ENCODE data around the gene PIGU. TPM values are rescaled to one million over a fixed set of nuclear protein-coding genes. Genes with fewer than 3 reads are reported as not detected.

Gene PIGU
- polyA plus RNA-seq, 1 donor from 2014 or later, result 35.8 TPM

- Histone ChIP-seq H3K27ac (ENCODE audit: low read length) (no peak overlapping the region), H4K20me1 (ENCODE audit: insufficient read depth) (no peaks in the 10 kb centered on the region), H3K9ac (ENCODE audit: low read length) (no peak overlapping the region), H3K4me2 (ENCODE audit: low read length) (no peak overlapping the region), H3K36me3 (ENCODE audit: insufficient read depth, low read length) (peaks cover 5% of the 10 kb centered on the region), H3K79me2 (replicated peaks; ENCODE audit: insufficient read depth, low read length) (no peaks in the 10 kb centered on the region), H2AFZ (ENCODE audit: low read depth, low read length) (no peak overlapping the region), H3K9me2 (ENCODE audit: insufficient read depth, low read length) (no peaks in the 10 kb centered on the region), H3K4me3 (ENCODE audit: low read length) (no peak overlapping the region), H3K9me3 (ENCODE audit: low read length) (no peaks in the 10 kb centered on the region), H3F3A (ENCODE audit: insufficient read depth, low read length, poor library complexity, severe bottlenecking) (no peaks in the 10 kb centered on the region), H3K27me3 (ENCODE audit: insufficient read depth, low read depth, low read length) (no peaks in the 10 kb centered on the region)
- no peak for TF ChIP-seq SMC3 (conservative IDR thresholded peaks at IDR 0.05; ENCODE audit: poor library complexity)
- TF ChIP-seq POLR2AphosphoS5 (IDR thresholded peaks at IDR 0.05), result no peak
- TF ChIP-seq TAF1 (IDR thresholded peaks at IDR 0.05; ENCODE audit: low read depth), result no peak
- no peak for TF ChIP-seq EP300 (conservative IDR thresholded peaks at IDR 0.05; ENCODE audit: poor library complexity, severe bottlenecking)
- no peak for TF ChIP-seq CTCF (IDR thresholded peaks at IDR 0.05; ENCODE audit: poor library complexity, severe bottlenecking)
- no peak for TF ChIP-seq RAD21 (conservative IDR thresholded peaks at IDR 0.05)
- no peak for TF ChIP-seq REST (IDR thresholded peaks at IDR 0.05; ENCODE audit: borderline replicate concordance)
- TF ChIP-seq MXI1 (conservative IDR thresholded peaks at IDR 0.05; ENCODE audit: poor library complexity, severe bottlenecking), result no peak
- no peak for TF ChIP-seq EZH2 (IDR thresholded peaks at IDR 0.05; ENCODE audit: borderline replicate concordance, insufficient read depth, low read length, poor library complexity, severe bottlenecking)
These were observed 91.9 kb downstream of the PIGU start for GRCh38 chr20:34585019-34585418.

- no peak overlapping the region for H3K27ac ChIP-seq (ENCODE audit: low read length)
- no peak overlapping the region for H3K4me2 ChIP-seq (ENCODE audit: low read length)
- peaks cover 5% of the 10 kb centered on the region for H3K36me3 ChIP-seq (ENCODE audit: insufficient read depth, low read length)
- no peak for TF ChIP-seq EZH2 (IDR thresholded peaks at IDR 0.05; ENCODE audit: borderline replicate concordance, insufficient read depth, low read length, poor library complexity, severe bottlenecking)
- TF ChIP-seq MXI1 (conservative IDR thresholded peaks at IDR 0.05; ENCODE audit: poor library complexity, severe bottlenecking), result no peak
- no peak for TF ChIP-seq POLR2AphosphoS5 (IDR thresholded peaks at IDR 0.05)
- no peak for TF ChIP-seq SMC3 (conservative IDR thresholded peaks at IDR 0.05; ENCODE audit: poor library complexity)
- TF ChIP-seq EP300 (conservative IDR thresholded peaks at IDR 0.05; ENCODE audit: poor library complexity, severe bottlenecking), result no peak
- TF ChIP-seq TAF1 (IDR thresholded peaks at IDR 0.05; ENCODE audit: low read depth), result no peak
- TF ChIP-seq REST (IDR thresholded peaks at IDR 0.05; ENCODE audit: borderline replicate concordance), result no peak
- TF ChIP-seq RAD21 (conservative IDR thresholded peaks at IDR 0.05), result no peak
- TF ChIP-seq CTCF (IDR thresholded peaks at IDR 0.05; ENCODE audit: poor library complexity, severe bottlenecking), result no peak
- H3K27me3 ChIP-seq (ENCODE audit: insufficient read depth, low read depth, low read length), result no peaks in the 10 kb centered on the region
- H3K9me3 ChIP-seq (ENCODE audit: low read length), result no peaks in the 10 kb centered on the region
- no peaks in the 10 kb centered on the region for H4K20me1 ChIP-seq (ENCODE audit: insufficient read depth)
- no peaks in the 10 kb centered on the region for H3K9me2 ChIP-seq (ENCODE audit: insufficient read depth, low read length)
- H3F3A ChIP-seq (ENCODE audit: insufficient read depth, low read length, poor library complexity, severe bottlenecking), result no peaks in the 10 kb centered on the region
- no peak overlapping the region for H3K4me3 ChIP-seq (ENCODE audit: low read length)
- H2AFZ ChIP-seq (ENCODE audit: low read depth, low read length), result no peak overlapping the region
- H3K9ac ChIP-seq (ENCODE audit: low read length), result no peak overlapping the region
- no peaks in the 10 kb centered on the region for H3K79me2 ChIP-seq (replicated peaks; ENCODE audit: insufficient read depth, low read length)
These were observed 93.3 kb downstream of the PIGU start for GRCh38 chr20:34583544-34583943.
